ENCODE results near the gene SLC46A3.
A peak's percentile ranks its signal among the peaks of the same experiment; 100 is the strongest.

Gene SLC46A3

DNA sequence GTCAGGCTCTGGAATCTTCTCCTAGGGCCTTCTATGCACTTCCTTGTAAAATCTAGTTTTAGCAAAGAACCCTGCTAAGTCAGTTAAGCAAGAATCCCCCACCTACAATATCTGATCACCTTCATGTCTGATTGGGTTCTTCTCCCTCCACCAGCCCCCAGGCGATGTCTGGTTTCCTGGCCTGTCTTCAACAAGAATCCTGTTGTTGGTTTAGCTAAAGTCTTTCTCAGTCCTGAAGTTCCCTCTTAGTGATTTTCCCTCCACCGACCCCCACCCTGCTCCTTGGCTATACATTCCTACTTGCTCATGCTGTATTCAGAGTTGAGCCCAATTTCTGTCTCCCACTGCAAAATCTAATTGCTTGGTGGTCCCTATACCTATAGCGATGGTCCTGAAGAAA is 35.2 kb upstream of the SLC46A3 start (continued):
- TF ChIP-seq ZNF280C (tag by site-specific recombination; IDR thresholded peaks at IDR 0.05): no peak
- TF ChIP-seq EGR2 (tag by site-specific recombination; IDR thresholded peaks at IDR 0.05; ENCODE audit: low read depth): no peak
- no peak for TF ChIP-seq ZNF610 (tag by site-specific recombination; IDR thresholded peaks at IDR 0.05; ENCODE audit: borderline replicate concordance)
- no peak for TF ChIP-seq ZNF560 (tag by site-specific recombination; IDR thresholded peaks at IDR 0.05; ENCODE audit: borderline replicate concordance)
- TF ChIP-seq ZSCAN23 (tag by site-specific recombination; IDR thresholded peaks at IDR 0.05): no peak
- TF ChIP-seq ZNF140 (tag by site-specific recombination; IDR thresholded peaks at IDR 0.05): no peak

DNA sequence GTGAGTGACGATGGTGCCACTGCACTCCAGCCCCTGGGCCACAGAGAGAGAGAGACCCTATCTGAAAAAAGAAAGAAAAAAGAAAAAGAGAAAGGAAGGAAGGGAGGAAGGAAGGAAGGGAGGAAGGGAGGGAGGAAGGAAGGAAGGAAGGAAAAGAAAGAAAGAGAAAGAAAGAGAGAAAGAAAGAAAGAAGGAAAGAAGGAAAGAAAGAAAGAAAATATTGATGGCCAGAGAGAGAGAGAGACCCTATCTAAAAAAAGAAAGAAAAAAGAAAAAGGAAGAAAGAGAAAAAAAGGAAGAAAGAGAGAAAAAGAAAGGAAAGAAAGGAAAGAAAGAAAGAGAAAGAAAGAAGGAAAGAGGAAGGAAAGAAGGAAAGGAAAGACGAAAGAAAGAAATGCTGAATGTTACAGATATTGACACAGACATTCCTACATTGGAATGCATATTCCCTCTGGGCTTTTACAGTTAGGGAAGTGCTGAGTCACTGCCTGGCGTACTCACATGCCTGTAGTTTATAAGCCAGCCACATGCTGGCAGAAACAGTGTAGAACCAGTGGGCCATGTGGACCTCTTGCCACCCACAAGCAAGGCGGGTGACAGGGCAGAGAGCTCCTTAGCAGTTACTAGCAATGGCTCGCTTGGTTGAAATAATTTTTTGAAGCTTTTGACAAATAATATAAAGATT is 34.6 kb upstream of the SLC46A3 start:
- Histone ChIP-seq H3K4me1 (ENCODE audit: control insufficient read depth, insufficient read depth, low read length) (no peaks in the 10 kb centered on the region), H3K27ac (ENCODE audit: extremely low read depth, low read depth, low read length) (no peak overlapping the region), H3K4me3 (ENCODE audit: low read depth, low read length) (no peak overlapping the region), H3K36me3 (ENCODE audit: control insufficient read depth in 2 of 2, insufficient read depth in 1 of 2, low read length in 2 of 2) (no peaks in the 10 kb centered on the region), H3K9me3 (ENCODE audit: control insufficient read depth, insufficient read depth, low read depth, low read length) (no peaks in the 10 kb centered on the region)
- ChIA-PET POLR2A (no interaction called here), CTCF (interaction anchor here (0.6 to 0.9 kb wide), 2 partner anchors 73 to 81 kb away, joined by 3 read pairs; no protein-coding TSS in a partner anchor)
- no peak for TF ChIP-seq REPIN1 (tag by site-specific recombination; IDR thresholded peaks at IDR 0.05; ENCODE audit: low read depth)
- TF ChIP-seq, protein P1, sequence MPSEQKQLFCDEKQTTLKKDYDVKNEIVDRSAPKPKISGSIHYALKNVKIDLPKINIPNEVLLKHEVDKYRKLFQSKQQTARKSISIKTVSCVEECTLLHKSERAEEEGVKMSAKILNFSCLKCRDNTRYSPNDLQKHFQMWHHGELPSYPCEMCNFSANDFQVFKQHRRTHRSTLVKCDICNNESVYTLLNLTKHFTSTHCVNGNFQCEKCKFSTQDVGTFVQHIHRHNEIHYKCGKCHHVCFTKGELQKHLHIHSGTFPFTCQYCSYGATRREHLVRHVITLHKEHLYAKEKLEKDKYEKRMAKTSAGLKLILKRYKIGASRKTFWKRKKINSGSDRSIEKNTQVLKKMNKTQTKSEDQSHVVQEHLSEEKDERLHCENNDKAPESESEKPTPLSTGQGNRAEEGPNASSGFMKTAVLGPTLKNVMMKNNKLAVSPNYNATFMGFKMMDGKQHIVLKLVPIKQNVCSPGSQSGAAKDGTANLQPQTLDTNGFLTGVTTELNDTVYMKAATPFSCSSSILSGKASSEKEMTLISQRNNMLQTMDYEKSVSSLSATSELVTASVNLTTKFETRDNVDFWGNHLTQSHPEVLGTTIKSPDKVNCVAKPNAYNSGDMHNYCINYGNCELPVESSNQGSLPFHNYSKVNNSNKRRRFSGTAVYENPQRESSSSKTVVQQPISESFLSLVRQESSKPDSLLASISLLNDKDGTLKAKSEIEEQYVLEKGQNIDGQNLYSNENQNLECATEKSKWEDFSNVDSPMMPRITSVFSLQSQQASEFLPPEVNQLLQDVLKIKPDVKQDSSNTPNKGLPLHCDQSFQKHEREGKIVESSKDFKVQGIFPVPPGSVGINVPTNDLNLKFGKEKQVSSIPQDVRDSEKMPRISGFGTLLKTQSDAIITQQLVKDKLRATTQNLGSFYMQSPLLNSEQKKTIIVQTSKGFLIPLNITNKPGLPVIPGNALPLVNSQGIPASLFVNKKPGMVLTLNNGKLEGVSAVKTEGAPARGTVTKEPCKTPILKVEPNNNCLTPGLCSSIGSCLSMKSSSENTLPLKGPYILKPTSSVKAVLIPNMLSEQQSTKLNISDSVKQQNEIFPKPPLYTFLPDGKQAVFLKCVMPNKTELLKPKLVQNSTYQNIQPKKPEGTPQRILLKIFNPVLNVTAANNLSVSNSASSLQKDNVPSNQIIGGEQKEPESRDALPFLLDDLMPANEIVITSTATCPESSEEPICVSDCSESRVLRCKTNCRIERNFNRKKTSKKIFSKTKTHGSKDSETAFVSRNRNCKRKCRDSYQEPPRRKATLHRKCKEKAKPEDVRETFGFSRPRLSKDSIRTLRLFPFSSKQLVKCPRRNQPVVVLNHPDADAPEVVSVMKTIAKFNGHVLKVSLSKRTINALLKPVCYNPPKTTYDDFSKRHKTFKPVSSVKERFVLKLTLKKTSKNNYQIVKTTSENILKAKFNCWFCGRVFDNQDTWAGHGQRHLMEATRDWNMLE (tag by site-specific recombination; conservative IDR thresholded peaks at IDR 0.05; ENCODE audit: low read depth): no peak
- TF ChIP-seq ZNF707 (tag by site-specific recombination; IDR thresholded peaks at IDR 0.05): no peak
- TF ChIP-seq ZNF426 (tag by site-specific recombination; IDR thresholded peaks at IDR 0.05): no peak
- TF ChIP-seq KLF8 (tag by site-specific recombination; IDR thresholded peaks at IDR 0.05): no peak
- TF ChIP-seq ZBTB20 (tag by site-specific recombination; IDR thresholded peaks at IDR 0.05): no peak
- TF ChIP-seq ZNF596 (tag by site-specific recombination; IDR thresholded peaks at IDR 0.05): no peak
- TF ChIP-seq, protein P2, sequence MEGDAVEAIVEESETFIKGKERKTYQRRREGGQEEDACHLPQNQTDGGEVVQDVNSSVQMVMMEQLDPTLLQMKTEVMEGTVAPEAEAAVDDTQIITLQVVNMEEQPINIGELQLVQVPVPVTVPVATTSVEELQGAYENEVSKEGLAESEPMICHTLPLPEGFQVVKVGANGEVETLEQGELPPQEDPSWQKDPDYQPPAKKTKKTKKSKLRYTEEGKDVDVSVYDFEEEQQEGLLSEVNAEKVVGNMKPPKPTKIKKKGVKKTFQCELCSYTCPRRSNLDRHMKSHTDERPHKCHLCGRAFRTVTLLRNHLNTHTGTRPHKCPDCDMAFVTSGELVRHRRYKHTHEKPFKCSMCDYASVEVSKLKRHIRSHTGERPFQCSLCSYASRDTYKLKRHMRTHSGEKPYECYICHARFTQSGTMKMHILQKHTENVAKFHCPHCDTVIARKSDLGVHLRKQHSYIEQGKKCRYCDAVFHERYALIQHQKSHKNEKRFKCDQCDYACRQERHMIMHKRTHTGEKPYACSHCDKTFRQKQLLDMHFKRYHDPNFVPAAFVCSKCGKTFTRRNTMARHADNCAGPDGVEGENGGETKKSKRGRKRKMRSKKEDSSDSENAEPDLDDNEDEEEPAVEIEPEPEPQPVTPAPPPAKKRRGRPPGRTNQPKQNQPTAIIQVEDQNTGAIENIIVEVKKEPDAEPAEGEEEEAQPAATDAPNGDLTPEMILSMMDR (tag by site-specific recombination; IDR thresholded peaks at IDR 0.05): no peak
- no peak for TF ChIP-seq ZNF488 (tag by site-specific recombination; IDR thresholded peaks at IDR 0.05)
- no peak for TF ChIP-seq ZNF292 (tag by site-specific recombination; IDR thresholded peaks at IDR 0.05; ENCODE audit: borderline replicate concordance, low read depth)
- TF ChIP-seq PRDM1 (tag by site-specific recombination; IDR thresholded peaks at IDR 0.05): peak; percentile 9; the same call in 1 of the 2 replicates
- no peak for TF ChIP-seq ZNF214 (tag by site-specific recombination; IDR thresholded peaks at IDR 0.05; ENCODE audit: borderline replicate concordance)
- TF ChIP-seq ZNF350 (tag by site-specific recombination; IDR thresholded peaks at IDR 0.05): no peak
- peak; percentile 43; the same call in 1 of the 2 replicates for TF ChIP-seq ZNF335 (tag by site-specific recombination; conservative IDR thresholded peaks at IDR 0.05)
- TF ChIP-seq ZNF558 (tag by site-specific recombination; IDR thresholded peaks at IDR 0.05): no peak
- TF ChIP-seq ZNF571 (tag by site-specific recombination; IDR thresholded peaks at IDR 0.05): no peak
- peak; percentile 89 for TF ChIP-seq ZNF366 (tag by site-specific recombination; conservative IDR thresholded peaks at IDR 0.05)
